C4-2B (cell line): ENCODE measurements around the gene PIH1D1.

Experiments
- H3K27ac ChIP-seq: fragments of 450-650 bp; 2 replicates; pipeline ENCODE4 v1.5.1; 2017
- ZFX ChIP-seq: fragments of 450-650 bp; IDR thresholded peaks from 2 replicates; pipeline ENCODE4 v1.6.1; 2017
- TF ChIP-seq, protein P1 (sequence below): fragments of 450-650 bp; conservative IDR thresholded peaks from 2 replicates; pipeline ENCODE4 v1.5.1; 2017; ENCODE audit warnings: mild to moderate bottlenecking

Gene PIH1D1

DNA sequence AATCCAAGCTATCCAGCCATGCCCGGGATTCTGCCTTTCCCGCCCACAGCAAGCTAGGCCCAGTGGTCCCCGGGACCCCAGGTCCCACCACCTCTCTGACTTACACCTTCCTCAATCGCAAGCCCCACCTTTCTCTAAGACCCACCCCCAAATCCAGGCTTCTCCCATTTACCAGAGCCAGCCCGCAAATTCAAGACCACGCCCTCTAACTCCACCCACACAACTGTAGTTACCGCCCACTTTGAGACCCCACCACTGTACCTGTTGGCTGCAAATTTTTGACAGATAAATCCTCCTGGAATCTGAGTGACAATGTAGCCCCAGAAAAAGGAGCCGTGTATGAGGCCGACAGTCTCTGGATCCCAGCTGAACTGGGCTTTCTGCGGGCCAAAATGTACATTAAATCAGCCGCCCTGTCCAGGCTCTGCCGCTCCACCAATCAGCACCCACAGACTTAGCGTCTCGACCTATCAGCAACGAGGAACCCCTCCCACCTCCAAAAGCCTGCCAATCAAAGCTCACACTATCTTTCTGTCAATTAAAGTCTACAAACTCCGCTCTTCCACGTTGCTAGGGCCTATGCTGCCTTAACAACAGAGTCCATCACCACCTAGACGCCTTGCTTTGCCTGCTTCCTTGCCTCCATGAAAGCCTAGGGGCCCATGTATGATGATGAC lies 16.6 kb downstream of the PIH1D1 start:
- H3K27ac ChIP-seq: no peak overlapping the region
- TF ChIP-seq, protein P1, sequence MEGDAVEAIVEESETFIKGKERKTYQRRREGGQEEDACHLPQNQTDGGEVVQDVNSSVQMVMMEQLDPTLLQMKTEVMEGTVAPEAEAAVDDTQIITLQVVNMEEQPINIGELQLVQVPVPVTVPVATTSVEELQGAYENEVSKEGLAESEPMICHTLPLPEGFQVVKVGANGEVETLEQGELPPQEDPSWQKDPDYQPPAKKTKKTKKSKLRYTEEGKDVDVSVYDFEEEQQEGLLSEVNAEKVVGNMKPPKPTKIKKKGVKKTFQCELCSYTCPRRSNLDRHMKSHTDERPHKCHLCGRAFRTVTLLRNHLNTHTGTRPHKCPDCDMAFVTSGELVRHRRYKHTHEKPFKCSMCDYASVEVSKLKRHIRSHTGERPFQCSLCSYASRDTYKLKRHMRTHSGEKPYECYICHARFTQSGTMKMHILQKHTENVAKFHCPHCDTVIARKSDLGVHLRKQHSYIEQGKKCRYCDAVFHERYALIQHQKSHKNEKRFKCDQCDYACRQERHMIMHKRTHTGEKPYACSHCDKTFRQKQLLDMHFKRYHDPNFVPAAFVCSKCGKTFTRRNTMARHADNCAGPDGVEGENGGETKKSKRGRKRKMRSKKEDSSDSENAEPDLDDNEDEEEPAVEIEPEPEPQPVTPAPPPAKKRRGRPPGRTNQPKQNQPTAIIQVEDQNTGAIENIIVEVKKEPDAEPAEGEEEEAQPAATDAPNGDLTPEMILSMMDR: no peak
- no peak for TF ChIP-seq ZFX

DNA sequence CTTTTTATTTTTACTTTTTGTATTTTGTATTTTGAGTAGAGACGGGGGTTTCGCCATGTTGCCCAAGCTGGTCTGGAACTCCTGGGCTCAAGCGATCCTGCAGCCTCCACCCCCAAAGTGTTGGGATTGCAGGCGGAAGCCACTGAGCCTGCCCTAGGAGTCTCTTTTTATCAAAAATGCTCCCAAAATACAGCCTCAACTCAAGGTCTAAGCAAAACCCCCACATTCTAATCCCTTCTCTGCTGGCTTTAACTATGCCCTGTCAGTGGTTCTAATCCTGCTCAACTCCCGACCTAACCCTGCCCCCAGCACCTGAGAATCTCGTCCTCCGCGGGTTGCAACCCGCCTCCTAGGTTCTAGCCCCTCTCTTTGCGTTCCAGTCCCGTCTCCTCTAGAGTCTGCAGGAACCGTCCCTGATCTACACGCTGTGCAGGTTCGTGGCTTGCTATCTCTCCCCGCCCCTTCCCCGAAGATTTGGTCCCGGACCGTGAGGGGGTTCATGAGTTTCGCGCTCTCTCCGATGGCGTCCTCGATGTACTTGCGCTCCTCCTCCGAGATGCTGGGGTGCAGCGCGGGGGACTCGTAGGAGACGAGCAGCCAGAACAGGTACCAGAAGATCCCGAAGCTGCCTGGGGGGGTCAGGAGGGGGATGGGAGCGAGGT lies 18.2 kb downstream of the PIH1D1 start:
- H3K27ac ChIP-seq: no peak overlapping the region
- no peak for TF ChIP-seq ZFX
- TF ChIP-seq, protein P1: no peak

DNA sequence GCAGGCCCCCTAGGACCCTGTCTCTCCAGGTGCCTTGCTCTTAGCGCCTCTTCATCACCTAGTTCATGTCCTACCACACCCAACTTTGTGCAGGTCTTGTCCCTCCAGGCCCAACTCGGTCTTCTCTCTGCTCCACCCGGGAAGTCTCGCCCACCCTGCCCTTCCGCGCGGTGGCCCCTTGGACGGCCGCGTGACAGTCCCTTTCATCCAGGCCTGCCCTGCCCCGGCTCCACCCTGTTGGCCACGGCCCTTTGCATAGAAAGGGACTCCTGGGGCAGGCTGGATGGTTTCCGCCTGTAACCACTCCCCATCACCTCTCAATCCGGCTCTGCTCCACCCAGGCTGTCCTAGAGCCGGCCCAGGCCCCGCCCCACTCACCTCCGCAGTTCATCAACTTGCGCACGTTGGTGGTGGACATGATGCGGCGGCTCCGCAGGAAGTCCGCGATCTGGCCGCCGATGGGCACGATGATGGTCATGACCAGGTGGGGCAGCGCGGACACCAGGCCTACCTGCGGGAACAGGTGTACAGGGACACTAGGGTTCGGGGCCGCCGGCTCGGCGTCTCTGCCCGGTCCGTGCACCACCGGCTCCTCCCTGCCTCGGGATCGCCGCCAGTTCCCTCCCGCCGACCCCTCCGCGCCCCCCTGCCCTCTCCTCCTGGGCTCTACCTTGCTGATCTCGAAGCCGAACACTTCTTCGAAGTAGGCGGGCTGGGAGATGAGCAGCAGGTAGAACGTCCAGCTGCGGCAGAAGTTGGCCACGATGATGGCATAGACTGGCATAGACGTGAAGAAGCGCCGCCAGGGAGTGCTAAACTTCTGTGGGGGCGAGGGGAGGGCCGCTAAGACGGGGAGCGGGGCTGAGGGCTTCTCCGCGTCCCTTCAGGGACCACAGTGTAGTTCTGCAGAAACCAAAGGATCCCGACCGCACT lies 19.2 kb downstream of the PIH1D1 start:
- TF ChIP-seq, protein P1: no peak
- TF ChIP-seq ZFX: no peak
- H3K27ac ChIP-seq: no peak overlapping the region

DNA sequence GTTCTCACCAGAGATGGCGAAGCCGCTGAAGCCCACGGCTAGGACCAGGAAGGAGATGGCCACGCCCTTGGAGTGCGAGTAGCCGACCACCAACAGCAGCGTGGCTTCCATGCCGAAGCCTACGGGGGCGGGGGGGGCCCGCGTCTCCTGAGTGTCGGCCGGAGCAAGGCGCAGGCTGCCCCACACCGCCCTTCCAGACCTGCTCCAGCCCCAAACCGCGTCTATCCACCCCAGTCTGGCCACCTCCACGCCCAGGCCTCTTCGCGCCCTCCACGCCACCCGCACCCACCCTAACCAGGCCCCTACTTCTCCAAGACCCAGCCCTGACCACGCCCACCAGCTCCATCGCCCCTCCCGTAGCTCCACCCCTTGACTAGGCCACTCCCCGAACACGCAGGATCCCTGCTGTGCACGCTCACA lies 20.3 kb downstream of the PIH1D1 start:
- H3K27ac ChIP-seq: no peak overlapping the region
- TF ChIP-seq, protein P1: no peak
- TF ChIP-seq ZFX: no peak

DNA sequence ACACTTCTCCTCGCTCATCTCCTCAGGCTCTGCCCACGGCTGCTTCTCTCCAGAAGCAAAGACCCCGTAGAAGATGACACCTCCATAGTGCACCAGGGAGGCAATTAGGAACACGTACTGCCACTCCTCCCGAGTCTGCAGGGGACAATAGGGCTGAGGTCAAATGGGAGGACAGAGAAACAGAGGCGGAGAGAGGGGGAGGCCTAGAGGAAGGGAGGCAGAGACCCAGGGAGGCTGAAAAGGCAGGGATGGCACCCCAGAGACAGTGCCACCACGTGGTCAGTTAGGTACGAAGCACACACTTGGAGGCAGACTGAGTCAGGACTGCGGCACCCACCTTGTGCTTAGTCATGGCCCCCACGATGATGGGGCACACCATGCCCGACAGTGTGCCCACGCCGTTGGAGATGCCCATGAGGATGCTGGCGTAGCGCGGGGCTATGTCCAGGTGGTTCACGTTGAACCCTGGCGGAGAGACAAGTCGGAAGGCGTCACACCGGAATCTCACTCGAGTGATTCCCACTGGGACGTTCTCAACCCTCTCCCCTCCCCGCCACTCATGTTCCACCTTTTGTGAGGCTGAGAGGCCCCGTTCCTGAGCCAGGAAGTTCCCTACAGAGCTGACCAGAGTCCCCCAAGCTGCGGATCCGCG lies 20.8 kb downstream of the PIH1D1 start:
- TF ChIP-seq, protein P1: no peak; the same call in 1 of the 2 replicates
- no peak for TF ChIP-seq ZFX
- H3K27ac ChIP-seq: no peak overlapping the region

DNA sequence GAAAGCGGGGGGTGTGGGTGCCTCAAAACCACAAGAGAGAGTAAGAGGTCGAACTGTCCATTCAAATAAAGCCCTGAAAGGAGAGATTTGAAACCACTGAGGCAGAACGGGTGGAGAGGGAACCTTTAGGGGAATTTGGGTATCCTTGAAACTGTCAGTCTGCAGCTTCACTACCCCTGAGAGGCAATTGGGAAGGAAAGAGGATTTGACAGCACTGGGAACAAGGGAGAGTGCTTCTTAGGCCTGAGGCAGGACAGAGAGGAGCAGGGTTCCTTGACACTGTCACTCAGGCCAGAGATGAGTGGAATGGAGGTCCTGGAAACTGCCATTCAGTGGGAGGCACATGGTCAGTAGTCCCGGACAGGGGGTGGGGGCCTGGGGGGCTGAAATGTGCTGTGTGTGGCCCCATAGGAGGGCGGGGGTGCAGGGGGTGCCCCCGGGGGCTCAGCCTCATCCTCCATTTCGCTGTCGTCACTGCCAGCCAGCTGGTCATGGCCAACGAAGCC lies 21.4 kb downstream of the PIH1D1 start:
- TF ChIP-seq ZFX: no peak
- TF ChIP-seq, protein P1: no peak

More for the DNA sequence above, 21.4 kb downstream of the PIH1D1 start:
- H3K27ac ChIP-seq: no peak overlapping the region
